Upper lobe of right lung (tissue), 1 donor: ENCODE measurements around the gene CST9. TPM values are rescaled to one million over a fixed set of nuclear protein-coding genes. Genes with fewer than 3 reads are reported as not detected.
A peak's percentile ranks its signal among the peaks of the same experiment; 100 is the strongest.

ENCODE experiments used
- ATAC-seq: fragments of 200-7000 bp; cut with Tn5 transposase; one replicate; pipeline ENCODE4 v1.9.1; 2020; ENCODE audit warnings: mild to moderate bottlenecking, moderate library complexity
- DNase-seq: peaks from one replicate; pipeline ENCODE4 v3.0.0-alpha.2; 2020
- H3K27ac ChIP-seq: fragments of 200-600 bp; one replicate; pipeline ENCODE4 v1.8.0; 2022
- H3K27me3 ChIP-seq: fragments of 200-600 bp; one replicate; pipeline ENCODE4 v1.8.0; 2022; ENCODE audit warnings: mild to moderate bottlenecking
- H3K36me3 ChIP-seq: fragments of 200-600 bp; one replicate; pipeline ENCODE4 v1.8.0; 2022
- H3K4me1 ChIP-seq: fragments of 200-600 bp; one replicate; pipeline ENCODE4 v1.8.0; 2022
- H3K4me3 ChIP-seq: fragments of 200-600 bp; one replicate; pipeline ENCODE4 v1.8.0; 2022; ENCODE audit warnings: mild to moderate bottlenecking
- H3K9me3 ChIP-seq: fragments of 200-600 bp; one replicate; pipeline ENCODE4 v1.8.0; 2022
- CTCF ChIP-seq: fragments of 200-600 bp; IDR thresholded peaks from one replicate; pipeline ENCODE4 v1.8.0; 2022; ENCODE audit warnings: antibody characterized with exemption
- intact Hi-C: fragments of 100-400 bp; cut with DNase I; formaldehyde crosslinking; loops from one replicate; pipeline ENCODE4 v1.11.0; 2022
- total RNA-seq: library from RNA; stranded (reverse); fragmentation: NEBNext Ultra II Directional; extraction: Animal tissue kit (Norgen Biotek cat#: 25700); gene quantifications from one replicate; pipeline ENCODE4 v1.2.1, GENCODE V29; 2021
- donor health status: DM: no; HTN: yes; CAD: no; lungs with severe emphysema.

CST9 gene
- total RNA-seq, 1 donor from 2014 or later, result not detected

GRCh38 chr20:23629017-23629541, 23.4 kb upstream of the CST9 start:
- TF ChIP-seq CTCF, result no peak
- no peak for DNase-seq
- intact Hi-C loops, result no loop called here
- Histone ChIP-seq H3K36me3 (peaks cover 18% of the 10 kb centered on the region), H3K4me3 (no peak overlapping the region), H3K27ac (no peak overlapping the region), H3K4me1 (peaks cover 6% of the 10 kb centered on the region), H3K9me3 (no peaks in the 10 kb centered on the region), H3K27me3 (no peaks in the 10 kb centered on the region)
- peak; percentile 3 for ATAC-seq

- ATAC-seq (no peak), DNase-seq (no peak)
- Histone ChIP-seq H3K27me3 (no peaks in the 10 kb centered on the region), H3K4me1 (peaks cover 6% of the 10 kb centered on the region), H3K27ac (no peak overlapping the region), H3K36me3 (peaks cover 12% of the 10 kb centered on the region), H3K4me3 (no peak overlapping the region), H3K9me3 (no peaks in the 10 kb centered on the region)
- TF ChIP-seq CTCF, result no peak
- intact Hi-C loops, result no loop called here
Observed at GRCh38 chr20:23628402-23629016, 22.8 kb upstream of the CST9 start.

GRCh38 chr20:23627501-23627900, 21.8 kb upstream of the CST9 start:
- H3K4me3 ChIP-seq, result no peak overlapping the region
- no peak for DNase-seq
- H3K36me3 ChIP-seq, result peaks cover 2% of the 10 kb centered on the region
- ATAC-seq, result no peak
- intact Hi-C loops, result no loop called here
- H3K9me3 ChIP-seq, result no peaks in the 10 kb centered on the region
- H3K27ac ChIP-seq, result no peak overlapping the region
- TF ChIP-seq CTCF, result no peak
- H3K27me3 ChIP-seq, result no peaks in the 10 kb centered on the region
- H3K4me1 ChIP-seq, result peaks cover 11% of the 10 kb centered on the region

- H3K9me3 ChIP-seq, result no peaks in the 10 kb centered on the region
- peak; percentile 74 for ATAC-seq
- H3K36me3 ChIP-seq, result no peaks in the 10 kb centered on the region
- H3K4me1 ChIP-seq, result peaks cover 17% of the 10 kb centered on the region
- H3K27me3 ChIP-seq, result no peaks in the 10 kb centered on the region
- intact Hi-C loops, result no loop called here
- no peak overlapping the region for H3K27ac ChIP-seq
- TF ChIP-seq CTCF, result no peak
- no peak overlapping the region for H3K4me3 ChIP-seq
- DNase-seq, result no peak
Observed at GRCh38 chr20:23626040-23626620, 20.4 kb upstream of the CST9 start.

DNA sequence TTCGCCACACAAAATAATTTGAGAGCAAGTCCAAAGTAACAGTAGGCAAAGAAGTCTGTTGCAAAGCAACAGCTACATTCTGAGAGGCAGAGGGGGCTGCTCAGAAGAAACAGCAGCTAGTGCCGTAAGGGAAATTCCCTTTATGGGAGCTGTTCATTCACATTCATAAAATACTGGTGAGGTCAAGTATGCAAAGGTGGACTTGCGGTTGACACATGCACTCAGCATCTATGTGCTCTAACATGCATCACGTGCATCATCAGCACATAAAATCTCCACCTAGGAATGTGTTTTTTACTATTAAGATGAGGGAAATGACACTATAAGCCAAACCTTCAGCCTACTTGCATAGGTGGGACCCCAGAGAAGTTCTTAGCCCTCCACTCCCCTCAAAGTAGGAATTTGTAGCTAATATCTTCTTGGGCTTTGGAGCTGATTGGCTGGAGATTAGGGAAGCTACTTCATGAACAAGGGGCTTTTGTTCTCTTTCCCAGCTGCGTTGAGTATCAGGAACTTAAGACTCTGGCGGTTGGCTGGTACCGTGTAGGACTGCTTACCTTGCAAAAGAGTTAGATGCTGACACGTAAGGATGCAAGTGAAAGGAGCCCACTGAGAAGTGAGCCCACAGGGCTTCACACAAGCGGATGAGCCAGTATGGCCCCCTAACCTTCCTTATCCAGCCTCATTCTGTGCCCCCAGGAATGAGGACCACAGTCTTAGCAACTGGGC, 19.7 kb upstream of the CST9 start:
- DNase-seq, result no peak
- no peak for TF ChIP-seq CTCF
- intact Hi-C loops, result no loop called here
- Histone ChIP-seq H3K36me3 (no peaks in the 10 kb centered on the region), H3K4me1 (peaks cover 17% of the 10 kb centered on the region), H3K27me3 (no peaks in the 10 kb centered on the region), H3K9me3 (no peaks in the 10 kb centered on the region), H3K4me3 (no peak overlapping the region), H3K27ac (no peak overlapping the region)
- no peak for ATAC-seq
